SU-DHL-6 (cell line): Measurements from ENCODE around the gene CCNL2.

Experiments used
- H2AFZ ChIP-seq: fragments of 200-600 bp; sonication (generic); 2 replicates; pipeline ENCODE4 v1.6.1; 2014; ENCODE audit warnings: low read depth, mild to moderate bottlenecking, moderate library complexity, mixed read lengths, antibody characterized with exemption, low read length; ENCODE audit not compliant: severe bottlenecking
- H3F3A ChIP-seq: fragments of 200-600 bp; shearing (Covaris generic); 2 replicates; pipeline ENCODE4 v1.6.0; 2016; ENCODE audit warnings: antibody characterized with exemption, mild to moderate bottlenecking; ENCODE audit not compliant: insufficient read depth
- H3K27ac ChIP-seq: fragments of 200-600 bp; sonication (generic); 2 replicates; pipeline ENCODE4 v1.5.1; 2016; ENCODE audit warnings: low read depth, mild to moderate bottlenecking, low read length, moderate library complexity, mixed read lengths
- H3K27me3 ChIP-seq: fragments of 200-600 bp; sonication (generic), shearing (Covaris generic); 2 replicates; pipeline ENCODE4 v1.6.0; 2014; ENCODE audit warnings: mild to moderate bottlenecking, low read length
- H3K36me3 ChIP-seq: fragments of 200-600 bp; sonication (generic); 2 replicates; pipeline ENCODE4 v1.6.1; 2014; ENCODE audit warnings: mild to moderate bottlenecking, low read length, mixed read lengths
- H3K4me2 ChIP-seq: fragments of 300-600, 200-600 bp; shearing (Covaris generic), sonication (generic); 2 replicates; pipeline ENCODE4 v1.6.0; 2014; ENCODE audit warnings: low read length, low read depth, mild to moderate bottlenecking; ENCODE audit not compliant: poor library complexity, severe bottlenecking
- H3K4me3 ChIP-seq: fragments of 200-600 bp; sonication (generic); 2 replicates; pipeline ENCODE4 v1.5.1; 2014; ENCODE audit warnings: antibody characterized with exemption, low read length, mild to moderate bottlenecking, mixed read lengths; ENCODE audit not compliant: insufficient read depth, poor library complexity, severe bottlenecking
- H3K79me2 ChIP-seq: fragments of 200-600 bp; sonication (generic); 2 replicates; pipeline ENCODE4 v1.6.1; 2014; ENCODE audit warnings: mild to moderate bottlenecking, low read length, moderate library complexity; ENCODE audit not compliant: insufficient read depth
- H3K9ac ChIP-seq: fragments of 200-600 bp; sonication (generic); 2 replicates; pipeline ENCODE4 v1.7.0; 2014; ENCODE audit warnings: mild to moderate bottlenecking, low read length
- H3K9me2 ChIP-seq: fragments of 200-600 bp; sonication (generic); replicated peaks from 2 replicates; pipeline ENCODE4 v1.6.1; 2014; ENCODE audit warnings: low read length; ENCODE audit not compliant: insufficient read depth
- H3K9me3 ChIP-seq: fragments of 200-600 bp; sonication (generic); 2 replicates; pipeline ENCODE4 v1.6.1; 2014; ENCODE audit warnings: low read length, mixed read lengths; ENCODE audit not compliant: insufficient read depth
- H4K20me1 ChIP-seq: fragments of 200-600 bp; sonication (generic); 2 replicates; pipeline ENCODE4 v1.6.1; 2014; ENCODE audit warnings: low read depth, mild to moderate bottlenecking, antibody characterized with exemption, low read length, moderate library complexity, mixed read lengths
- CTCF ChIP-seq: fragments of 200-600 bp; sonication (generic); IDR thresholded peaks from one replicate; pipeline ENCODE4 v1.5.1; 2017; ENCODE audit warnings: antibody characterized with exemption, mild to moderate bottlenecking, low read length, moderate library complexity; ENCODE audit not compliant: insufficient read depth, poor library complexity, severe bottlenecking
- EZH2phosphoT487 ChIP-seq: fragments of 200-600 bp; sonication (generic), shearing (Covaris generic); conservative IDR thresholded peaks from 2 replicates; pipeline ENCODE4 v1.6.1; 2018; ENCODE audit warnings: mild to moderate bottlenecking, antibody characterized with exemption, low read length, moderate library complexity, mixed read lengths

The CCNL2 gene

GRCh38 chr1:1367315-1367714, 31.8 kb downstream of the CCNL2 start:
- Histone ChIP-seq H3K9ac (no peak overlapping the region), H3K27me3 (no peaks in the 10 kb centered on the region), H3F3A (no peaks in the 10 kb centered on the region), H2AFZ (no peak overlapping the region), H3K4me3 (no peak overlapping the region), H3K27ac (no peak overlapping the region), H3K9me2 (no peaks in the 10 kb centered on the region), H3K36me3 (no peaks in the 10 kb centered on the region), H3K9me3 (peaks cover 16% of the 10 kb centered on the region; the same call in 1 of the 2 replicates), H3K79me2 (no peaks in the 10 kb centered on the region), H4K20me1 (no peaks in the 10 kb centered on the region), H3K4me2 (no peak overlapping the region)
- TF ChIP-seq CTCF: no peak
- no peak for TF ChIP-seq EZH2phosphoT487

GRCh38 chr1:1366699-1367066, 32.5 kb downstream of the CCNL2 start:
- Histone ChIP-seq H3K4me2 (no peak overlapping the region), H3F3A (no peaks in the 10 kb centered on the region), H3K9ac (no peak overlapping the region), H3K4me3 (no peak overlapping the region), H3K9me3 (peaks cover 16% of the 10 kb centered on the region; the same call in 1 of the 2 replicates), H4K20me1 (no peaks in the 10 kb centered on the region), H3K27me3 (no peaks in the 10 kb centered on the region), H3K79me2 (no peaks in the 10 kb centered on the region), H3K9me2 (no peaks in the 10 kb centered on the region), H2AFZ (no peak overlapping the region), H3K36me3 (no peaks in the 10 kb centered on the region), H3K27ac (no peak overlapping the region)
- TF ChIP-seq CTCF (no peak), EZH2phosphoT487 (no peak)

GRCh38 chr1:1365875-1366698, 33.0 kb downstream of the CCNL2 start:
- no peaks in the 10 kb centered on the region for H3K36me3 ChIP-seq
- TF ChIP-seq CTCF (no peak), EZH2phosphoT487 (no peak)
- H3K9me2 ChIP-seq: no peaks in the 10 kb centered on the region
- no peaks in the 10 kb centered on the region for H3K79me2 ChIP-seq
- H3F3A ChIP-seq: no peaks in the 10 kb centered on the region
- H2AFZ ChIP-seq: no peak overlapping the region
- H3K4me2 ChIP-seq: no peak overlapping the region
- no peak overlapping the region for H3K27ac ChIP-seq
- peaks cover 16% of the 10 kb centered on the region; the same call in 1 of the 2 replicates for H3K9me3 ChIP-seq
- H3K27me3 ChIP-seq: no peaks in the 10 kb centered on the region
- H3K9ac ChIP-seq: no peak overlapping the region
- H3K4me3 ChIP-seq: no peak overlapping the region
- no peaks in the 10 kb centered on the region for H4K20me1 ChIP-seq
